GM10266 (cell line): ENCODE data around the gene VASN.

Experiments used
- DNase-seq: peaks from one replicate; pipeline ENCODE4 v3.0.0; 2012; ENCODE audit errors: extremely low spot score
- TF ChIP-seq, protein P1 (sequence below): IDR thresholded peaks from 2 replicates; pipeline ENCODE4 v1.5.1; 2012; ENCODE audit warnings: mild to moderate bottlenecking, low read depth; ENCODE audit not compliant: control insufficient read depth, insufficient read depth; ENCODE audit errors: missing control alignments

VASN gene

DNA sequence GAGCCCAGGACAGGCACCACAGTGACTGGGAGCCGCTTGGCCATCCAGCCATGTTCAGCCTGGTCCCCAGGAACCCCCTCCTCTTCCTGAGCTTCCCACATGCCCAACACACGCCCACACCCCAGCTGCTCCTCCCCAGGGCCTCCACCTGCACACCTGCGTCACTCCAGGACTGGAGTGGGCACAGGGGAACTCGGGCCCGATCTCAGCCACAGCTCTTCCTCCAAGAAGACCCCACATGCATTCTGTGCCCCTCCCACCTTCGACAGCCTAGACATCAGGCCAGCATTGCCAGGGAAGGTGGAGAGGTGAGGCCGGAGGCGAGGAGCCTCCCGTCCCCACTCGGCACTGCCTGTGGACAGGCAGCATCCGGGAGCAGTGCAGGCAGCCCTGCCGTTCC lies 6.0 kb upstream of the VASN start:
- TF ChIP-seq, protein P1, sequence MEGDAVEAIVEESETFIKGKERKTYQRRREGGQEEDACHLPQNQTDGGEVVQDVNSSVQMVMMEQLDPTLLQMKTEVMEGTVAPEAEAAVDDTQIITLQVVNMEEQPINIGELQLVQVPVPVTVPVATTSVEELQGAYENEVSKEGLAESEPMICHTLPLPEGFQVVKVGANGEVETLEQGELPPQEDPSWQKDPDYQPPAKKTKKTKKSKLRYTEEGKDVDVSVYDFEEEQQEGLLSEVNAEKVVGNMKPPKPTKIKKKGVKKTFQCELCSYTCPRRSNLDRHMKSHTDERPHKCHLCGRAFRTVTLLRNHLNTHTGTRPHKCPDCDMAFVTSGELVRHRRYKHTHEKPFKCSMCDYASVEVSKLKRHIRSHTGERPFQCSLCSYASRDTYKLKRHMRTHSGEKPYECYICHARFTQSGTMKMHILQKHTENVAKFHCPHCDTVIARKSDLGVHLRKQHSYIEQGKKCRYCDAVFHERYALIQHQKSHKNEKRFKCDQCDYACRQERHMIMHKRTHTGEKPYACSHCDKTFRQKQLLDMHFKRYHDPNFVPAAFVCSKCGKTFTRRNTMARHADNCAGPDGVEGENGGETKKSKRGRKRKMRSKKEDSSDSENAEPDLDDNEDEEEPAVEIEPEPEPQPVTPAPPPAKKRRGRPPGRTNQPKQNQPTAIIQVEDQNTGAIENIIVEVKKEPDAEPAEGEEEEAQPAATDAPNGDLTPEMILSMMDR = no peak
- DNase-seq = no peak

DNA sequence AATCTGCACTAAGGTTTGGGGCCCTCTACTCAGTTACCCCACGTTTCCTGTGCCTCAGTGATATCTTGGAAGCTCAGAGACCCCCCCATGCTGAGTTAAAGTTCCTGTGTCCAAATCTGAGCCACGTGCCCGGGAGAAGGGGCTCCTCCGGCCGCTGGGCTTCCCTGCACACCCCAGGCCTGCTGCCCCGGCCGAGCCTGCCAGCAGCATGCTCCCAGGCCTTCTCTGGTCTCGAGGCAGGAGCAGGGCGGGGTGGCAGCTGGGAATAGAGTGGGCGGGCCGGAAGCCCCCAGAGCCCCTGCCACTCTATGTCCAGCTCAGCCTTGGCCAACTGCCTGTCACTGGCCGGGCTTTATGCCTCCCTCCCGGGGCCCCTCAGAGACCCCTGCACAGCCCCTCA lies 5.6 kb upstream of the VASN start:
- no peak for DNase-seq
- TF ChIP-seq, protein P1 = no peak

DNA sequence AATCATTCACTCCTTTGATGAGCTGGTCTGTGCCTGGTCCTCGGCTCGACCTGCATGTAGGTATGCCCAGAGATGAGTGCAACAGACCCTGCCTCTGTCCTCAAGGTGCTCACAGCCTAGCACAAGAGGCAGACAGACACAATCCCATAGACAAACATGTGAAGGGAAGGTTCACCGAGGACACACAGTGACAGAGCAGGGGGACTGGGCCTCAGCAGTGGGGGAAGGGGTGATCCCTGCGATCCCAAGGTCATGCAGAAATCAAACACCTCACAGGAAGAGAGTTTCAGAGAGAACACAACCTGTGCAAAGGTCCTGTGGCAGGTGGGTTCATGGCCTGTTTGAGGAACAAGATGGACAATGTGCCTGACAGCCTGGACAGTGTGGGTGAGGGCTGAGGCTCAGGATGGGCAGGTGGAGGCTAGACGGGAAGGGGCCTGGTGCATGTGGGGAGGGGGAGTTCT lies 4.2 kb upstream of the VASN start:
- TF ChIP-seq, protein P1 = no peak
- DNase-seq = no peak

DNA sequence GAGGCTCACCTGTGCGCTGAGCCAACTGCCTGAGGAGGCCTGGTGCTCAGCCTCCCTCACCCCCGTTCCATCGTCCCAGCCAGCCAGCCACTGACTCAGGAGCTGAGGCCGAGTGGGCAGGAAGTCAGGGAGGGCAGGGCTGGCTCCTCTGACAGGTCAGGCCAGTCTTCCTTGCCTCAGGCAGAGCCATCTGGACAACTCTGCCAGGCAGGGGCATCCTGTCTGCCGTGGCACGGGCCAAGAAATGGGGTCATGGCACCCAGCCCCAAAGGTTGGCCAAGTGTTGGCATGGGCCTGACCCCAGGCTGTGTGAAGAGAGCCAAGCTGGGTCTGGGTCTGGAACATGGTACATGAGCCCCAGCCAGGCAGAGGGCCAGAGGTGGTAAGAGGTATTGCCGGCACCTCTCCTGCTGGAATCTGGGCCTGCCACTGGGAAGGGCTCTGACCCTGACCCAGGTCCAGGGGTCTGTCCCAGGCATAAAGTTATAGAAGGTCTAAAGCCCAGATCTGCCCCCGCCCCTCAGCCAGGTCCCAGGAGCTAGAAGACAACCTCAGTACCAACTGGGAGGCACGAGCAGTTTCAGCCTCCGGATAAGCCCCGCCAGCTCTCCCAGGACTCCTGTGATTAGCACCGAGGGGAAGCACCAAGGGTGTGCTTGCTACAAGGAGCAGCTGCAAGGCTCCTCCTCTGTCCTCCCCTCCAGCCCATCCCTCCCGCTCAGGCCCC lies 2.5 kb upstream of the VASN start:
- TF ChIP-seq, protein P1 = no peak
- no peak for DNase-seq

DNA sequence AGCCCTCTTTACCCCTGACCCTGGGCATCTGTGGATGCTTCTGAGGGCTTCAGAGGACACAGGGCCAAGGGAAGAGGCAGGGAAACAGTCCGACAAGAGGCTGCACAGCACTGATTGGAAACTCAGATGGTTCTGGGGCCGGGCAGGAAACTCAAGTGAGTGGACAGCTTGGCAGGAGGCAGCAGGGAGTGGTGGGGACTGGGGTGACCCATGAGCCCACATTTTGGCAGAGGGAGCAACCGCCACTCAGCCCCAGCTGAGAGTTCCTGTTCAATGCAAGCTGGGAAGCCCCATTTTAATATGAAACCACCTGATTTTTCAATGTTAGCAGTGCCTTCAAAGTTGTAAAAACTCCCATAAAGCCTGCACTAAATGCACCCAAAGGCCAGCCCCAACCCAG lies 1.5 kb upstream of the VASN start:
- TF ChIP-seq, protein P1 = no peak

DNA sequence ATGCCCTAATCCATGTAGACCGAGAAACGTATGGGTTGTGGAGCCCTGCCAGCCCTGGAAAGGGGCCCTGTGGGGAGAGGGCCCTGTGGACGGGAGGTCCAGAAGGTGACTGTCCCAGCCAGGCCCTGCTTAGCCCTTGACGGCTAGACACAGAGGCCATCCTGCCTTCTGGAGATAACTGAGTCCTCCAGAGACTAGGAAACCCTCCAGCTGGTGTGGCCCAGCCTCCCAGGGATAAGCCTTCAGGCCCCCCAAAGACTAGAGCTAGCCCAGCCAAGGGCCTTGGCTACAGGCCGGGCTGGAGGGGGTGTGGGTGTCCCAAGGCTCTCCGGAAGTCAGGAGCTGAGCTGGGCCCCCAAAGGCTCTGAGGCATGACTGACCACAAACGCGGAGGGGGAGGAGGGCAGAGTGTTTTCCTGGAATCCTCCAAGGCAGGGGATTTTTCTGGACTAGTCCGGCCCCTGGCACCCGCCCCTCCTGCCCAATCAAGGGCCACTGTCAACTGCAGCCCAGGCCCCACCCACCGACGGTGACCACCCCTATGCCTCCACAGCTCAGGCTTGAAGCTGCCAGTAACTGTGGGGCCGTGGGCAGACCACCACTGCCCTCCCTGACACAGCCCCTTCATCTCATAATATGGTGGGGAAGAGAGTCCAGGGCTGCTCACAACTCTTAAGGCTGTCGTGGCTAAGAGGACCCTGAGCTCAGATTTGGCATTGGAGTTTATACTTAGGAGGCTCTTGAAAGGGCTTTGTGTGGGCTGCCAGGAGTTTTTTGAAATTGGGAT lies 885 bp upstream of the VASN start:
- DNase-seq = no peak

More for the DNA sequence above, 1.5 kb upstream of the VASN start:
- DNase-seq = no peak

More for the DNA sequence above, 885 bp upstream of the VASN start:
- TF ChIP-seq, protein P1 = no peak
